Keratinocyte (primary cell): ENCODE data around the gene NUP54. TPM values are rescaled to one million over a fixed set of nuclear protein-coding genes. Genes with fewer than 3 reads are reported as not detected.

ENCODE experiments used
- DNase-seq: peaks from one replicate; pipeline ENCODE4 v3.0.0-alpha.2; 2011; ENCODE audit warnings: low read depth, missing footprints, low spot score
- FAIRE-seq: peaks from 2 replicates; lab custom pipeline; 2011; peaks lifted over from hg19 to GRCh38; lab: Jason Lieb, UNC
- H2AFZ ChIP-seq: 2 replicates; pipeline ENCODE4 v1.6.0; 2012; ENCODE audit warnings: low read length, control low read depth, inconsistent platforms; ENCODE audit not compliant: control insufficient read depth
- H3K27ac ChIP-seq: 2 replicates; pipeline ENCODE4 v1.5.1; 2011; ENCODE audit warnings: low read length; ENCODE audit not compliant: control insufficient read depth, insufficient read depth
- H3K27me3 ChIP-seq: 3 replicates; pipeline ENCODE4 v1.6.0; 2011; ENCODE audit warnings: low read length; ENCODE audit not compliant: control insufficient read depth, insufficient read depth; ENCODE audit errors: extremely low read depth
- H3K36me3 ChIP-seq, 2 experiments: 2 replicates in 1 of 2; 3 replicates in 1 of 2; pipeline ENCODE4 v1.5.1; 2011; ENCODE audit warnings: low read length in 2 of 2, mild to moderate bottlenecking in 1 of 2; ENCODE audit not compliant: control insufficient read depth in 2 of 2, insufficient read depth in 2 of 2; ENCODE audit errors: extremely low read depth in 1 of 2
- H3K4me1 ChIP-seq: 3 replicates; pipeline ENCODE4 v1.5.1; 2011; ENCODE audit warnings: low read length; ENCODE audit not compliant: control insufficient read depth, insufficient read depth; ENCODE audit errors: extremely low read depth
- H3K4me2 ChIP-seq: 3 replicates; pipeline ENCODE4 v1.6.0; 2011; ENCODE audit warnings: low read depth, low read length; ENCODE audit not compliant: control insufficient read depth, insufficient read depth; ENCODE audit errors: extremely low read depth
- H3K4me3 ChIP-seq, 3 experiments: fragments of 200-600 bp in 1 of 3; sonication (generic) in 1 of 3; 2 replicates in 2 of 3; 3 replicates in 1 of 3; pipeline ENCODE4 v1.5.1; 2011 to 2016; ENCODE audit warnings: low read length in 3 of 3, mild to moderate bottlenecking in 3 of 3, control low read depth in 2 of 3, inconsistent platforms in 1 of 3, low read depth in 1 of 3, mixed read lengths in 1 of 3, mixed run types in 1 of 3, moderate library complexity in 1 of 3; ENCODE audit not compliant: control insufficient read depth in 2 of 3, insufficient read depth in 2 of 3; ENCODE audit errors: extremely low read depth in 1 of 3
- H3K79me2 ChIP-seq: 2 replicates; pipeline ENCODE4 v1.6.0; 2012; ENCODE audit warnings: low read length; ENCODE audit not compliant: control insufficient read depth, insufficient read depth
- H3K9ac ChIP-seq: 3 replicates; pipeline ENCODE4 v1.6.0; 2011; ENCODE audit warnings: low read length; ENCODE audit not compliant: control insufficient read depth, insufficient read depth; ENCODE audit errors: extremely low read depth
- H3K9me1 ChIP-seq: 3 replicates; pipeline ENCODE4 v1.6.0; 2011; ENCODE audit warnings: low read length; ENCODE audit not compliant: control insufficient read depth, insufficient read depth; ENCODE audit errors: extremely low read depth
- H3K9me3 ChIP-seq: 2 replicates; pipeline ENCODE4 v1.5.1; 2012; ENCODE audit warnings: low read depth, low read length; ENCODE audit not compliant: control insufficient read depth
- H4K20me1 ChIP-seq: 3 replicates; pipeline ENCODE4 v1.6.0; 2011; ENCODE audit warnings: low read length; ENCODE audit not compliant: control insufficient read depth, insufficient read depth; ENCODE audit errors: extremely low read depth
- EZH2 ChIP-seq: IDR thresholded peaks from one replicate; pipeline ENCODE4 v1.6.1; 2012; ENCODE audit warnings: inconsistent platforms, mild to moderate bottlenecking, low read length, moderate library complexity
- dilution Hi-C: fragments of 300-500 bp; cut with MboI; formaldehyde crosslinking; loops from one replicate; pipeline ENCODE4 v1.7.0; 2020; ENCODE audit warnings: low sequenced_read_pairs; ENCODE audit not compliant: extremely low pct_ligation_motif_present
- polyA plus RNA-seq, 5 experiments: library from polyadenylated mRNA; depleted of rRNA in 3 of 5; stranded (reverse) in 3 of 5; stranded (forward) in 1 of 5; unstranded in 1 of 5; fragments of >200 nt; gene quantifications; 1 replicate in 1 of 5; 2 replicates in 3 of 5; 3 replicates in 1 of 5; pipeline versions ENCODE4 v1.2.1 to v1.2.3, GENCODE V29; 2011 to 2012; ENCODE audit warnings: missing spikeins in 2 of 5, low read depth in 1 of 5, low replicate concordance in 1 of 5
- TF ChIP-seq, protein P1 (sequence below), 3 experiments: IDR thresholded peaks in 1 of 3; conservative IDR thresholded peaks in 1 of 3; optimal IDR thresholded peaks in 1 of 3; 2 replicates in 2 of 3; 3 replicates in 1 of 3; pipeline versions ENCODE3 to v1.5.1; 2011; ENCODE audit warnings: low read length in 3 of 3, mild to moderate bottlenecking in 3 of 3, moderate library complexity in 2 of 3, control low read depth in 1 of 3, inconsistent platforms in 1 of 3; ENCODE audit not compliant: insufficient read depth in 2 of 3; ENCODE audit errors: extremely low read depth in 1 of 3

Gene NUP54
- polyA plus RNA-seq, 1 donor (not counting 4 experiments of a cell fraction or from before 2014, with no cell fraction given), result 59.2 TPM

DNA sequence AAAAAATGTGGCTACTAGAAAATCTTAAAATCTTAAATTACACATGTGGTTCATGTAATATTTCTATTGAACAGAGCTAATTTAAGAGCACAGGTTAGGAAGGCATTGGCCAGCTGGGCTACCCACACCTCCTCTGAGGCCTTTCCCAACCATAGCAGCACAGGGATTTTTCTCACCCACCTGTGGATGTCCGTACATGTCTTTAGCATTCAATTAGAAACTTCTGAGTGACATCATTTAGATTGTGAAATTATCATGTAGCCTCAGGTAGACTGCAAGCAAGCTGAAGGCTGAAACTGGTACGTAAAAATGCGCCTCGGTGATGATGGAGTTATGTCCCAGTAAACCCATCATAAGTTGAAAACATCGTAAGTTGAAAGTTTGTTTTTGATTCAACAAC is 34.3 kb upstream of the NUP54 start:
- peaks cover 2% of the 10 kb centered on the region for H3K79me2 ChIP-seq
- H3K27ac ChIP-seq, result no peak overlapping the region
- H4K20me1 ChIP-seq, result no peaks in the 10 kb centered on the region
- no peaks in the 10 kb centered on the region for H3K27me3 ChIP-seq
- no peaks in the 10 kb centered on the region for H3K9me1 ChIP-seq
- H3K4me3 ChIP-seq, result no peak overlapping the region
- no peak for TF ChIP-seq EZH2
- TF ChIP-seq, protein P1, sequence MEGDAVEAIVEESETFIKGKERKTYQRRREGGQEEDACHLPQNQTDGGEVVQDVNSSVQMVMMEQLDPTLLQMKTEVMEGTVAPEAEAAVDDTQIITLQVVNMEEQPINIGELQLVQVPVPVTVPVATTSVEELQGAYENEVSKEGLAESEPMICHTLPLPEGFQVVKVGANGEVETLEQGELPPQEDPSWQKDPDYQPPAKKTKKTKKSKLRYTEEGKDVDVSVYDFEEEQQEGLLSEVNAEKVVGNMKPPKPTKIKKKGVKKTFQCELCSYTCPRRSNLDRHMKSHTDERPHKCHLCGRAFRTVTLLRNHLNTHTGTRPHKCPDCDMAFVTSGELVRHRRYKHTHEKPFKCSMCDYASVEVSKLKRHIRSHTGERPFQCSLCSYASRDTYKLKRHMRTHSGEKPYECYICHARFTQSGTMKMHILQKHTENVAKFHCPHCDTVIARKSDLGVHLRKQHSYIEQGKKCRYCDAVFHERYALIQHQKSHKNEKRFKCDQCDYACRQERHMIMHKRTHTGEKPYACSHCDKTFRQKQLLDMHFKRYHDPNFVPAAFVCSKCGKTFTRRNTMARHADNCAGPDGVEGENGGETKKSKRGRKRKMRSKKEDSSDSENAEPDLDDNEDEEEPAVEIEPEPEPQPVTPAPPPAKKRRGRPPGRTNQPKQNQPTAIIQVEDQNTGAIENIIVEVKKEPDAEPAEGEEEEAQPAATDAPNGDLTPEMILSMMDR (optimal IDR thresholded peaks at IDR 0.05 in 1 of 3, IDR thresholded peaks at IDR 0.05 in 1 of 3, conservative IDR thresholded peaks at IDR 0.05 in 1 of 3; ENCODE audit: extremely low read depth in 1 of 3, insufficient read depth in 2 of 3, low read length in 3 of 3), result no peak
- dilution Hi-C loops, result loop anchor here (25.0 kb wide), 1 partner anchor 330 kb away; no protein-coding TSS in a partner anchor
- DNase-seq, result no peak
- H3K9me3 ChIP-seq, result no peaks in the 10 kb centered on the region
- no peak overlapping the region for H3K9ac ChIP-seq
- peaks cover 3% of the 10 kb centered on the region for H3K4me1 ChIP-seq
- FAIRE-seq, result no peak
- no peak overlapping the region for H3K4me2 ChIP-seq
- no peak overlapping the region for H2AFZ ChIP-seq
- H3K36me3 ChIP-seq, result peaks cover 6% of the 10 kb centered on the region in 2 experiments

DNA sequence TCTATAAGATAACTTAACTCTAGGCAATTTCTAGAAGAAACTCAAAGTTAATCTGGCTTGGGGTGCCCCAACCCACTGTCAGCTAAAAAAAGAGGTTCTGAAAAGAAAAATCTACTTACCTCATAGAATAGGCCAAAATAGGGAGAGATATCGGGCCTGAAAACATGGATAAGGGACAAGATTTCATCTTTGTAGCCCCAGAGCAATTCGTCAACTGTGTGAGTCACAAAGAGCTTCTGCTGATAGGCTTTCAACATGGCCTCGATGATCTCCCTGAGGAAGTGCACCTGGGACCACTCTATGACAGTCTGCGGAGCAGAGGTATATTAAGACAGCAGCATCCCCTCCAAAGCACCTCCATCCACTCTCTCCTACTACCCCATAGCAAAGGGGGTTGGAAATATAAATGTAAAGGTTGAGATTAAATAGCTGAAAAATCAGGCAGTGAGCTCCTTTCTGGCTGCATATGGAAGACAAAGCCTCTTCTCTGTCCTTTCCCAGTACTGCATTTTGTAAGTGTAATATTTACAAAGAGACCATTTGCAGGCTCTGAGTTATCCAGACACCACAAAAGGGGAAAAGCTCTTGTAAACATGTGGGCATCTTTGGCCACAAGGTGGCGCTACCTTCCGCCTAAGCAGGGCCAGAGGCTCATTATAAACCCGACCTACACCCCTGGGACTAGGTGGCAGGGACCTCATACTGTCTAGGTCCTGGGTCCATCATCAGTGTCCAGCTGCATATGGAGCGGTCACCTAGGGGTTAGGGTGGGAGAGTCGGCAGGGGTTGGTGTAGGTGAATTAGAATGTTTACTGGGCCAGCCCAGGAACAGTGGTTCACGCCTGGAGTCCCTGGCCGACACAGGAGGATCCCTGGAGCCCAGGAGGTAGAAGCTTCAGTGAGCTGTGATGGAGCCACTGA is 31.5 kb upstream of the NUP54 start:
- no peaks in the 10 kb centered on the region for H3K9me1 ChIP-seq
- H3K27ac ChIP-seq, result no peak overlapping the region
- DNase-seq, result peak; percentile 36
- no peak overlapping the region for H2AFZ ChIP-seq
- dilution Hi-C loops, result loop anchor here (25.0 kb wide), 1 partner anchor 333 kb away; no protein-coding TSS in a partner anchor
- FAIRE-seq, result peak; percentile 75
- TF ChIP-seq, protein P1 (optimal IDR thresholded peaks at IDR 0.05 in 1 of 3, IDR thresholded peaks at IDR 0.05 in 1 of 3, conservative IDR thresholded peaks at IDR 0.05 in 1 of 3; ENCODE audit: extremely low read depth in 1 of 3, insufficient read depth in 2 of 3, low read length in 3 of 3), result peak; percentile 85 to 89 (median 87)
- no peak for TF ChIP-seq EZH2
- H3K36me3 ChIP-seq, result peaks cover 2 to 4% of the 10 kb centered on the region in 2 experiments
- no peaks in the 10 kb centered on the region for H3K79me2 ChIP-seq
- no peaks in the 10 kb centered on the region for H4K20me1 ChIP-seq
- H3K4me1 ChIP-seq, result peaks cover 3% of the 10 kb centered on the region
- H3K9me3 ChIP-seq, result no peaks in the 10 kb centered on the region
- H3K27me3 ChIP-seq, result no peaks in the 10 kb centered on the region
- H3K4me3 ChIP-seq, result no peak overlapping the region
- H3K9ac ChIP-seq, result no peak overlapping the region
- no peak overlapping the region for H3K4me2 ChIP-seq
